HepG2 (cell line): ENCODE measurements around the gene EPB41L4A. TPM values are rescaled to one million over a fixed set of nuclear protein-coding genes. Genes with fewer than 3 reads are reported as not detected.

Source experiments
- ATAC-seq: fragments of 200-7000 bp; cut with Tn5 transposase; 3 replicates; pipeline ENCODE4 v1.9.1; 2020; ENCODE audit warnings: mild to moderate bottlenecking, moderate library complexity
- BruUV-seq: library from RNA; stranded (reverse); fragments of 400-500 nt; replicated peaks from 2 replicates; lab custom pipeline; 2021; lab: Mats Ljungman, UMichigan
- CTCF ChIA-PET: fragments of 300-600 bp; formaldehyde crosslinking; extraction: SDS; loops from one replicate; lab custom pipeline; 2021; ENCODE audit warnings: low total read pairs, inconsistent platforms, low intra/inter-chr PET ratio; lab: Yijun Ruan, JAX
- POLR2A ChIA-PET: fragments of 350-600 bp; sonication (Branson Sonifier 250); formaldehyde crosslinking; loops from one replicate; lab custom pipeline; 2020; ENCODE audit warnings: antibody characterized with exemption, inconsistent platforms; lab: Yijun Ruan, JAX
- DNase-seq: peaks from one replicate; pipeline ENCODE4 v3.0.0-alpha.2; 2015; ENCODE audit warnings: low spot score
- FAIRE-seq: peaks from 3 replicates; lab custom pipeline; 2011; peaks lifted over from hg19 to GRCh38; lab: Jason Lieb, UNC
- H2AFZ ChIP-seq: one replicate; pipeline ENCODE4 v1.6.1; 2011; ENCODE audit warnings: low read length, inconsistent platforms
- H3K27ac ChIP-seq: fragments of 300-600 bp; 3 replicates; pipeline ENCODE4 v1.8.0; 2011; ENCODE audit warnings: mixed run types, mild to moderate bottlenecking, mixed read lengths, low read length, inconsistent platforms; ENCODE audit not compliant: insufficient read depth; ENCODE audit errors: extremely low read length
- H3K27me3 ChIP-seq, 2 experiments: fragments of 200-600 bp in 1 of 2; 2 replicates in 1 of 2; 3 replicates in 1 of 2; pipeline versions ENCODE4 v1.6.0 to v1.8.0; 2011; ENCODE audit warnings: low read length in 2 of 2, mild to moderate bottlenecking in 2 of 2, moderate library complexity in 2 of 2, inconsistent platforms in 1 of 2; ENCODE audit not compliant: insufficient read depth in 2 of 2, control insufficient read depth in 1 of 2
- H3K36me3 ChIP-seq, 2 experiments: fragments of 200-600 bp in 1 of 2; replicated peaks in 1 of 2; 2 replicates in 1 of 2; 3 replicates in 1 of 2; pipeline versions ENCODE4 v1.5.1 to v1.8.0; 2011; ENCODE audit warnings: low read length in 2 of 2, inconsistent platforms in 1 of 2; ENCODE audit not compliant: insufficient read depth in 2 of 2, control insufficient read depth in 1 of 2
- H3K4me1 ChIP-seq: 2 replicates; pipeline ENCODE4 v1.5.1; 2012; ENCODE audit warnings: low read length, inconsistent platforms; ENCODE audit not compliant: insufficient read depth
- H3K4me2 ChIP-seq: 2 replicates; pipeline ENCODE4 v1.6.0; 2011; ENCODE audit warnings: low read depth, low read length, inconsistent platforms
- H3K4me3 ChIP-seq, 3 experiments: fragments of 200-600 bp in 1 of 3; sonication (generic), shearing (Covaris generic) in 1 of 3; replicated peaks in 1 of 3; 2 replicates each; pipeline ENCODE4 v1.5.1; 2011 to 2016; ENCODE audit warnings: low read length in 3 of 3, inconsistent platforms in 2 of 3, low read depth in 2 of 3, mild to moderate bottlenecking in 2 of 3, control low read depth in 1 of 3, mixed read lengths in 1 of 3; ENCODE audit not compliant: insufficient read depth in 1 of 3
- H3K79me2 ChIP-seq: one replicate; pipeline ENCODE4 v1.6.1; 2011; ENCODE audit warnings: low read length, inconsistent platforms; ENCODE audit not compliant: insufficient read depth
- H3K9ac ChIP-seq: 2 replicates; pipeline ENCODE4 v1.6.0; 2011; ENCODE audit warnings: mild to moderate bottlenecking, low read depth, low read length, inconsistent platforms; ENCODE audit not compliant: insufficient read depth
- H3K9me3 ChIP-seq: 2 replicates; pipeline ENCODE4 v1.5.1; 2012; ENCODE audit warnings: mild to moderate bottlenecking, low read length
- H4K20me1 ChIP-seq: 2 replicates; pipeline ENCODE4 v1.6.0; 2011; ENCODE audit warnings: inconsistent platforms, mild to moderate bottlenecking, low read length, moderate library complexity; ENCODE audit not compliant: insufficient read depth
- CBX2 ChIP-seq, 2 experiments: fragments of 200-600 bp in 1 of 2; sonication (generic); formaldehyde crosslinking in 1 of 2; IDR thresholded peaks; 2 replicates each; pipeline versions ENCODE4 v1.7.0 to v1.8.1; 2018 to 2022; ENCODE audit warnings: low read depth in 2 of 2, low read length in 1 of 2, mild to moderate bottlenecking in 1 of 2, missing genetic modification reagents in 1 of 2
- ISL2 ChIP-seq: sonication (generic); formaldehyde crosslinking; IDR thresholded peaks from 2 replicates; pipeline ENCODE4 v1.5.0; 2020; ENCODE audit warnings: missing genetic modification reagents
- NFIB ChIP-seq: sonication (generic); formaldehyde crosslinking; IDR thresholded peaks from 2 replicates; pipeline ENCODE4 v1.9.0; 2021; ENCODE audit warnings: missing genetic modification reagents, mild to moderate bottlenecking, borderline replicate concordance
- NKX3-1 ChIP-seq: sonication (generic); formaldehyde crosslinking; IDR thresholded peaks from 2 replicates; pipeline ENCODE4 v1.5.0; 2020; ENCODE audit warnings: missing genetic modification reagents
- POLR2AphosphoS5 ChIP-seq: IDR thresholded peaks from 2 replicates; pipeline ENCODE4 v1.6.1; 2012; ENCODE audit warnings: low read depth, low read length
- RBM22 ChIP-seq: fragments of 200-400 bp; formaldehyde crosslinking; optimal IDR thresholded peaks from 2 replicates; pipeline ENCODE3; 2017; ENCODE audit warnings: mild to moderate bottlenecking, low read length, moderate library complexity
- SMC3 ChIP-seq: IDR thresholded peaks from 2 replicates; pipeline ENCODE4 v1.6.1; 2011; ENCODE audit warnings: low read length, improper control_type of control experiment
- WGBS: methylation state at CpG from one replicate; pipeline ENCODE4 v1.1.6; 2017; ENCODE audit warnings: low lambda C conversion rate; 5-methylcytosine and 5-hydroxymethylcytosine counted together
- in situ Hi-C: cut with HindIII; loops from 2 replicates; pipeline ENCODE4 v1.10.0; 2017; ENCODE audit warnings: low pct_unique_long_range_greater_than_20kb; ENCODE audit not compliant: extremely low pct_ligation_motif_present
- intact Hi-C: fragments of 100-400 bp; cut with micrococcal nuclease; formaldehyde crosslinking; loops from one replicate; pipeline ENCODE4 v1.10.0; 2022; ENCODE audit not compliant: unreplicated experiment
- polyA plus RNA-seq, 8 experiments: library from polyadenylated mRNA; depleted of rRNA in 3 of 8; stranded (reverse) in 7 of 8; unstranded in 1 of 8; fragments of >200 nt; fragmentation: Illumina TruSeq in 4 of 8; extraction: Trizol in 4 of 8; gene quantifications; 2 replicates each; pipeline versions ENCODE4 v1.2.1 to v1.2.3, GENCODE V29; 2011 to 2016; ENCODE audit warnings: low read depth in 4 of 8, missing spikeins in 1 of 8, mixed read lengths in 1 of 8; ENCODE audit not compliant: insufficient read depth in 1 of 8
- total RNA-seq, 5 experiments: library from RNA; depleted of rRNA; stranded (reverse); fragments of >200 nt; fragmentation: Illumina TruSeq; extraction: Trizol; gene quantifications; 2 replicates each; pipeline ENCODE4 v1.2.3, GENCODE V29; 2016; ENCODE audit warnings: low read depth in 1 of 5
- TF ChIP-seq, protein P1 (sequence below): sonication (generic); formaldehyde crosslinking; IDR thresholded peaks from 2 replicates; pipeline ENCODE4 v1.5.1; 2020; ENCODE audit warnings: mild to moderate bottlenecking, moderate library complexity, missing genetic modification reagents
- TF ChIP-seq, protein P2 (sequence below): sonication (generic); formaldehyde crosslinking; IDR thresholded peaks from 2 replicates; pipeline ENCODE4 v1.4.0; 2020; ENCODE audit warnings: missing genetic modification reagents

EPB41L4A gene
- total and polyA plus RNA-seq, 2 of the 13 experiments (the other 11 are each of a cell fraction or from before 2014, with no cell fraction given), result 0.07 TPM; not detected in 1

DNA sequence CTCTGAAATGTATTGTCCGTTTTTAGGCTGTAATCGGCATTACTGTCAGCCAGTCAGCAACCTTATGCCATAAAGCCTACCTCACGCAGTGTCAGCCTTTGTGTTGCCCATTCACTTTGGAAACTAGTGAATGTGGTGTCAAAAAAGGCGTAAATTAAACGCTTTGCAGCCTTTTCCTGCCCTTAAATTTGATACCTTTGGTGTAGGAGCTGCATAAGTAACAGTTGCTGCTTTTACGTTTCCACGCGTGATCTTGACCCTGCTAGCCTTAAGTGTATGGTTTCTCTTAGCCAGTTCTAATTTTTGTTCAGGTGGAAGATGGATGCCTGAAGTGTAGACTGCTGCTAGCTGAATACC is 257.7 kb downstream of the EPB41L4A start:
- H3K79me2 ChIP-seq, result peaks cover 22% of the 10 kb centered on the region
- H3K9ac ChIP-seq, result peak overlapping the region; percentile 96
- intact Hi-C loops (loop anchor here (2.0 to 10.0 kb wide), 4 partner anchors 649 to 1407 kb away; partner anchors contain the start of genes STARD4 and WDR36), in situ Hi-C loops (no loop called here)
- ChIA-PET CTCF (no interaction called here), POLR2A (interaction anchor here (0.8 to 1.6 kb wide), 8 partner anchors 15 to 1069 kb away, joined by 3 to 9 read pairs (median 3); partner anchors contain the start of genes NREP and WDR36)
- no TSS peak for BruUV-seq
- no peak overlapping the region for H2AFZ ChIP-seq
- peak overlapping the region; percentile 94 for H3K4me2 ChIP-seq
- H3K27ac ChIP-seq, result peak overlapping the region; percentile 78
- 3% methylated on average over 8 of the region's 8 CpGs for WGBS
- H3K4me3 ChIP-seq, result peak overlapping the region; percentile 84 to 89 (median 88)
- ATAC-seq, result no peak
- no peak for FAIRE-seq
- peaks cover 49% of the 10 kb centered on the region for H3K4me1 ChIP-seq
- DNase-seq, result no peak
- peaks cover 0 to 5% of the 10 kb centered on the region in 2 experiments; a peak in 2 of 5 replicates for H3K27me3 ChIP-seq
- H3K36me3 ChIP-seq, result peaks cover 5 to 26% of the 10 kb centered on the region in 2 experiments
- peak; percentile 35 for TF ChIP-seq RBM22
- TF ChIP-seq ISL2 (CRISPR knock-in tag), result no peak
- TF ChIP-seq POLR2AphosphoS5, result peak; percentile 33
- TF ChIP-seq NFIB (CRISPR knock-in tag), result no peak
- TF ChIP-seq, all 625 proteins: peak for 2
- Histone ChIP-seq H3K9me3 (no peaks in the 10 kb centered on the region), H4K20me1 (peaks cover 15% of the 10 kb centered on the region; the same call in 1 of the 2 replicates)

DNA sequence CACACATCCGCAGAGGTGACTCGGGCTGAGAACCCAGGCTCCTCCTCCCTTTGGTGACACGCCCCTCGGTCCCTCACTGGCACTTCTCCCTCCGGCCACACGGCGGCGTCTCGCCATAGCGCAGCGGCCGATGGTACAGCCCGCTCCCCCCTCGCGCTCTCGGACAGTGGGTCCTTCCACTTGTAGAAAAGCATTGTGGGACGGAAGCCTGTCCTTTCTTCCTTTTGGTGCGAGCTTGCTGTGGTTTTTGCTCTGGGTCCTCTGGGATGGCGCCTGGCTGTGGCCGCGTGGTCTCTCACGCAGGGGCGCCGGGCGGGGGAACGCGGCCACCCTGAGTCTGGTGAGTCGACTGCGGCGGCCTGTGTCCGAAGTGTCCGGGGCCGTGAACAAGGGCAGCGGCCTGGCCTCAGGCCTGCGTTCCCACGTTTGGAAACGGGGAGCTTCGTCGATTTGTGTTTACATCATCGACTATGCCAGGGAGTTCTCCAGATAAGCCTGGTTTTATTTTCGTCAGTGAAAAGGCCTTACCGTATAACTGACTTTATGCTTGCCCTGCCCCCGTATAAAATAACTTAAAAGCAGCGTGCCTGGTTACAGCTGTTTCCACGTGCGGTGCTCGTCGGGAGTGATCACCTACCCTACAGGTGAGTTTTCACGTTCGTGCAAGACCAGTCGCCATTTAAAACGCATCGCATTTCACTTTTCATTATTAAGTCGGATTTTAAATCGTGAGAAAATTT is 258.3 kb downstream of the EPB41L4A start:
- H3K36me3 ChIP-seq, result peaks cover 5 to 26% of the 10 kb centered on the region in 2 experiments
- peaks cover 22% of the 10 kb centered on the region for H3K79me2 ChIP-seq
- peaks cover 44% of the 10 kb centered on the region for H3K4me1 ChIP-seq
- H3K4me3 ChIP-seq, result peak overlapping the region; percentile 84 to 89 (median 88)
- H4K20me1 ChIP-seq, result peaks cover 15% of the 10 kb centered on the region; the same call in 1 of the 2 replicates
- in situ Hi-C loops, result no loop called here
- FAIRE-seq, result peak; percentile 37
- peak overlapping the region; percentile 96 for H3K9ac ChIP-seq
- TSS peak; percentile 70 for BruUV-seq
- CTCF ChIA-PET, result no interaction called here
- DNase-seq, result peak; percentile 78
- peak; percentile 91 for ATAC-seq
- intact Hi-C loops, result loop anchor here (2.0 to 10.0 kb wide), 4 partner anchors 649 to 1406 kb away; partner anchors contain the start of genes STARD4 and WDR36
- 1% methylated on average over 19 of the region's 55 CpGs for WGBS
- peaks cover 0 to 5% of the 10 kb centered on the region in 2 experiments; a peak in 2 of 5 replicates for H3K27me3 ChIP-seq
- peak overlapping the region; percentile 94 for H3K4me2 ChIP-seq
- H3K9me3 ChIP-seq, result no peaks in the 10 kb centered on the region
- POLR2A ChIA-PET, result interaction anchor here (0.6 to 1.6 kb wide), 12 partner anchors 16 to 1422 kb away, joined by 3 to 9 read pairs (median 3); partner anchors contain the start of genes NREP, SLC25A46 and WDR36
- H3K27ac ChIP-seq, result peak overlapping the region; percentile 78
- H2AFZ ChIP-seq, result no peak overlapping the region
- no peak for TF ChIP-seq CBX2 (IDR thresholded peaks at IDR 0.05; ENCODE audit: low read depth, low read length)
- peak; percentile 76; the same call in 1 of the 2 replicates for TF ChIP-seq CBX2 (CRISPR knock-in tag; IDR thresholded peaks at IDR 0.05; ENCODE audit: low read depth)
- TF ChIP-seq, protein P1, sequence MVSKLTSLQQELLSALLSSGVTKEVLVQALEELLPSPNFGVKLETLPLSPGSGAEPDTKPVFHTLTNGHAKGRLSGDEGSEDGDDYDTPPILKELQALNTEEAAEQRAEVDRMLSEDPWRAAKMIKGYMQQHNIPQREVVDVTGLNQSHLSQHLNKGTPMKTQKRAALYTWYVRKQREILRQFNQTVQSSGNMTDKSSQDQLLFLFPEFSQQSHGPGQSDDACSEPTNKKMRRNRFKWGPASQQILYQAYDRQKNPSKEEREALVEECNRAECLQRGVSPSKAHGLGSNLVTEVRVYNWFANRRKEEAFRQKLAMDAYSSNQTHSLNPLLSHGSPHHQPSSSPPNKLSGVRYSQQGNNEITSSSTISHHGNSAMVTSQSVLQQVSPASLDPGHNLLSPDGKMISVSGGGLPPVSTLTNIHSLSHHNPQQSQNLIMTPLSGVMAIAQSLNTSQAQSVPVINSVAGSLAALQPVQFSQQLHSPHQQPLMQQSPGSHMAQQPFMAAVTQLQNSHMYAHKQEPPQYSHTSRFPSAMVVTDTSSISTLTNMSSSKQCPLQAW (CRISPR knock-in tag), result peak; percentile 97
- peak; percentile 10; the same call in 1 of the 2 replicates for TF ChIP-seq SMC3
- TF ChIP-seq, protein P2, sequence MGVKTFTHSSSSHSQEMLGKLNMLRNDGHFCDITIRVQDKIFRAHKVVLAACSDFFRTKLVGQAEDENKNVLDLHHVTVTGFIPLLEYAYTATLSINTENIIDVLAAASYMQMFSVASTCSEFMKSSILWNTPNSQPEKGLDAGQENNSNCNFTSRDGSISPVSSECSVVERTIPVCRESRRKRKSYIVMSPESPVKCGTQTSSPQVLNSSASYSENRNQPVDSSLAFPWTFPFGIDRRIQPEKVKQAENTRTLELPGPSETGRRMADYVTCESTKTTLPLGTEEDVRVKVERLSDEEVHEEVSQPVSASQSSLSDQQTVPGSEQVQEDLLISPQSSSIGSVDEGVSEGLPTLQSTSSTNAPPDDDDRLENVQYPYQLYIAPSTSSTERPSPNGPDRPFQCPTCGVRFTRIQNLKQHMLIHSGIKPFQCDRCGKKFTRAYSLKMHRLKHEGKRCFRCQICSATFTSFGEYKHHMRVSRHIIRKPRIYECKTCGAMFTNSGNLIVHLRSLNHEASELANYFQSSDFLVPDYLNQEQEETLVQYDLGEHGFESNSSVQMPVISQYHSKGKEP (CRISPR knock-in tag), result 0 out of 2 replicates have a peak, but pooled peaks have one; percentile 42
- TF ChIP-seq NKX3-1 (CRISPR knock-in tag), result peak; percentile 85
